ENCODE results near the gene NEURL1B.
"Not testable (repeated sequence)": the region's sequence is repeated elsewhere in the genome, so short reads cannot be mapped to it uniquely, and the experiment has no call there.

The NEURL1B gene

DNA sequence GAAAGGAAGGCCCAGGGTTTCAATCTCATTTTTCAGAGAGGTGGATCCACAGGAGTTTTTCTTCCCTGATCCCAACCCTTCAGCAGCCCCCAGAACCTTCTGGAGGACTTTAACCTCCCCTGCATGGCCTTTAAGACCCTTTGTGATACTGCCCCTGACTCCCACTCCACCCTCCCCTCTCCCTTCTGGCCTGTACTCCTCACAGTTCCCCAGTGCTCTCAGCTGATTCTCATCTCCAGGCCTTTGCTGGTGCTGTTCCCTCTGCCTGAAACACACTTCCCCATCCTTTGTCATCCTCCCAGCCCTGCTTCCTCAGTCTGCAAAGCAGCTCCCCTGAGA, 18.5 kb downstream of the NEURL1B start:
- DNase-seq: no peak

DNA sequence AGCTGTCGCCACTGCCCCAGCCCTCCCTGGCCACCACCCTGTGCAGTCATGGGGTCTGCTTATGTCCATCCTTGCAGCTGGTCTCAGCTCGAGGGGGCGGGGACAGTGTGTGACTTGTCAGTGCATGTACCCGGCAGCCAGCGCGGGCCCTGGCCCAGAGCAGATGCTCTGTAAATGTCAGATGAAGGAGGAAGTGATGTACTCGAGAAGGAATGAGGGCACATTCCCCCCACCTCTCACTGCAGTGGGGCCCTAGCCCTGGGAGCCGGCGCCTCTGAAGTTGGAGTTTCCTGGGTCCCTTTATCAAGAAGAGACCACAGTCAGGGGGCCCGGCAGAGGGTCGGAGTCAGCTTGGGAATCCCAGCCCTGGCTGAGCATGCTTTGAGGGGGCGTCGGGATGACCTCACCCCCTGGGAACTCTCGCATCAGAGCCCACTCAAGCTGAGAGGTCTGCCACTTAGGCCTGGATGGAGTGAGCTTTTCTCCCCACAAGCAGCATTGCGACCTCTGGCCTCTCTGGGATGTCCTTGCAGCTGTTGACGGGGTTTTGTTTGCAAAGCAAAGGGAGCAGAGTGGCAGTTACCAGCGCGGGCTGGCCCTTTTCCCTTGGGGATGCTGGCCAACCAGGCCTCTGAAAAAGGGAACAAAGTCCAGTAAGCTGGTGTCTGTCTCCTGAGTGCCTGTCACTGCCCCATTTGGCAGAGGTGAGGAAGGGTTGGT, 19.0 kb downstream of the NEURL1B start:
- no peak for DNase-seq

DNA sequence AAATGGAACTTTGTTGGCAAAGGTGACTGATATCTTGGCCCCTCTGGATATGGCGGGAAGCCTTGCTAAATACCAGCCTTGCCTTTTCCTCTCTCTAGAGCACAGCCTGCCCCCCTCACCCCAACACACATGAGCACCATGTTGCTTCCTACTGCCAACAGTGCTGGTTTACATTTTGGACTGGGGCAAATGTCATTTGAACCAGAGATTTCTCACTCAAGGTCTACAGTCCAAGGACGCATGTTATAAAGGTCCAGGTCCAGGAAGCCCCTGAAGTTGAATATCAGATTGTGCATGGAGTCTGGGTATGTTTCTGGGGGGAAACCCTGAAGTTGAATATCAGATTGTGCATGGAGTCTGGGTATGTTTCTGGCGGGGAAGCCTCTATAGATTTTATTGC, 19.9 kb downstream of the NEURL1B start:
- no peak for DNase-seq

DNA sequence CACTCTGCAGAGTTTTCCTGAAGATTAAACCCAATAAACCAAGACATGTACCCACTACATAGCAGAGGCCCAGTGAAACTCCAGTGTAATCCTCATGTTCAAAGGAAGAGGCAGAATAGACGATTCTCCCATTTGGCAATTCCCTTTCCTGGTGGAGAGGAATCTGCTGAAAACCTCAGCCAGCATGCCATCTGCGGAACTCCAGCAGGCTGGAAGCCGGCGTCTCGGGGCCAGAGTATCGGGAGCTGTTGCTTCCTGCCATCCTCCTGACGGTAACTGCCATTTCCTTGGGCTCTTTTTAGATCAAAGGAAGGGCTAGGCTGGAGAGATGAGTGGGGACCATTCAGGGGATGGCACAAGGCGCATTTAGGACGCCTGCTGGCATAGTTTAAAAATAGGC, 20.5 kb downstream of the NEURL1B start:
- no peak for DNase-seq

DNA sequence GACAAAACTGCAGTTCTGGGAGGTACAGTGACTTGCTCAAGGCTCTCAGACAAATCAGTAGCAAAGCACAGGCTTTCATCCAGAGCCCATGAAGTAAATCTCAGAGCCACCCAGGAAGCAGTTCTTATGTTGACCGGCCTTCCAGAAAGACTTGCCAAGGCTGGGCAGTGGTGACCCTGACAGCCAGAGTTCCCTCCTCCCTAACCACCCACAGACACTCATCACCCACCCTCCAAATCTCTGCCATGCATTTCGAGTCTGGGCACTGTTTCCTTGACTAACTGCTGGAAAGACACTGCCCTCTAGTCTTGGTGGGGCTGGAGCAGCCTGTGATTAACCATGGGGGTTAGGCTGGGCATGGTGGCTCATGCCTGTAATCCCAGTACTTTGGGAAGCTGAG, 21.5 kb downstream of the NEURL1B start:
- DNase-seq: no peak

DNA sequence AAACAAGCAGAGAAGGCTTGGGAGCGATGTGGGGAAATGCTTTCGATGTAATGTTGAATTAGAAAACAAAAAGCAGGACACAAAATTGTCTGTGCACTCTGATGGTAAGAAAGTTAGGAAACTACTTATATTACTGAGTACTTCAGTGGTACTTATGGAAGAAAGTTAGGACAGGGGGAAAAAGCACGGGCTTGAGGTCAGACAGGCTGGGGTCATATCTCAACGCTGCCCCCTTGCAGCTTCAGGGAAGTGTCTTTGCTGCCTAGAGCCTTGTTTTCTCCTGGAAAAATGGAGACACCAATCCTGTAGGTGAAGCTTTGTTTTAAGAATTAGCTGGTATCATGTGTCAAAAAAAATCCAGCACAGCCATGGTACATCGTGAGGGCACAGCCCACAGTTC, 23.0 kb downstream of the NEURL1B start:
- no peak for DNase-seq

DNA sequence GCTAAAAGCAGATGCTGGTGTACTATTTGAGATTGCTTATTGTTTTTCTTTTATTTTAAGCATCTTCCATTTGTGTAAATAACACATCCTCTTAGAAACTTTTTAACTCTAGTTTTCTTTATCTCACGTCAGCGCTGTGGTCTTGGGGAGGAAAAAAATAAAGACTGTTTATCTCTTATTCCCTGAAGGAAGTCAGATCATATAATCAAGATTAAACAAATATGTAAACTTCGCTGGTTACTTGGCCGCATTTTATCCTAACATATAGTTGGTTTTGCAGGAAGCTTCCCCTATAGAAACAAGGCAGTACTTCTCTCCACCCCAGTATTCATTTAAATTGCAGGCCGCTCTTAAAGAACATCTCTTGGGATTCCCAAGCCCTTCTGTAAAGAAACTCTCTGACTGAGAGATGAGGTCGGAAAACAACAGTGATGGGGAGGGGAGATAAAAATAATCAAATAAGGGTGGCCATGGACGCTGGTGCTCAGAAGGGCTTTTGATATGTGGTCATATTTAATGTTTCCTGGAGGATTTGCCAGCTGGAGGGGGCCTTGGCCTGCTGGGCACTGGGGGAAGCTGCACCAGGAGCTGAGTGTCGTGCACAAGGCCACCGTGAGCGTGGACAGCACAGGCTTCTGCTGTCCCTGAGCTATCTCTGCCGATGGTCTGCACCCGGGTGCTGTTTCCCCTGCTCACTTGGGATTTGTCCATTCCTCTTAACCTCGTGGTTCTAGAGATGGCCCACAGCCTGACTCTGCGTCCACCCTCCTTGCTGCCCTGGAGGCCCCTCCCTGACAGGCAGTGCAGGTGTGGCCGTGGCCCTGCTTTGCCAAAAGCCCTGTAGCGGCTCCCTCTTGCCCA, 23.8 kb downstream of the NEURL1B start:
- DNase-seq: no peak

DNA sequence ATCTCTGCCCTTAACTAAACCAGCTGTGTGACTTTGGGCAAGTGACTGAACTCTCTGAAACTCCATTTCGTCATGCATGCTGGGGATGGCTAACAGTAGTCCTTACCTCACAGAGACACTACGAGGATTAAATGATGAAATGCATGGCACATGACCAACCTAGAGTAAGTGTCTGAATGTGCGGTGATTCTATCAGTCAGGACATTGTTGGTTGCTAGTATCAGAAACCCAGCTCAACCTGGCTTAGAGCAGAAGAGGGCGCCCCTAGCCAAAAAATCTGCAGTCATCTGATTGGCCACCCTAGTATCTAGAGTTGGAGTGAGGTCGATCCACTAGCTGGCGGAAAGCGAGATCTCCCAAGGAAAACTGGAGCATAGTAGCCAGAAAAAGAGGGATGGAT, 25.2 kb downstream of the NEURL1B start:
- DNase-seq: no peak

DNA sequence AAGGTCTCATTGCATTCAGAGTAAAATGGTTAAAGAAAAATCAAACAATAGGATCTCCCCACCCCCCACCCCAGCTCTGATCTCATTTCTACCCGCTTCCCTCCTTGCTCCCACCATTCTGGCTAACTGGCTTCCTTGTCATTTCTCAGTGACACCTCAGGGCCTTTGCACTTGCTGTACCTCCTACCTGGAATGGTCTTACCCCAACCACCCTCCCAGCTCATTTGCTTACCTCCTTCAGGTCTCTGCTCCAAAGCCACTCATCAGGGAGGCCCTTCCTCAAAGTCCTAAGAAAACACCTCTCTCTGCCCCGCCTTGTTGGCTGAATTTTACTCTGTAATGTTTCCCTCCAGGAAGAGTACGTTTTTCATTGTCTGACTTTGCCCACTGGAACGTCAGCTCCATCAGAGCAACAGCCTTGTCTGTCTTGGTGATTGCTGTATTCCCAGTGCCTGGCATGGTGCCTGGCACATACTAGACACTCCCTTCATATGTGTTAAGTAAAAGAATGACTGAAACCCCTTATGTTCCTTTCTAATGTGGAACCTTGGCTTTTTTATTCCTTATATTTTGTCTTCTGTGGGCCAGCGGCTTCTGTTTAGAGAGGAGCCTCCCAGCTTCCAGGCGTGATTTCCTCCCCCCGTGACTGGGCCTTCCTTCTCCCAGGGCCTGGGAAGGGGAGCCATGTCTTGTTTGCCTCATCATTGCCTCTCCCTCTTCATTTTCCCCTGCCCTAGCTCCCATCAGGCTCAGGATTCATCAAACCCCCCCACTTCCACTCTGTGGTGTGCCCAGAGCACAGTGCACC, 26.9 kb downstream of the NEURL1B start:
- no peak for DNase-seq

DNA sequence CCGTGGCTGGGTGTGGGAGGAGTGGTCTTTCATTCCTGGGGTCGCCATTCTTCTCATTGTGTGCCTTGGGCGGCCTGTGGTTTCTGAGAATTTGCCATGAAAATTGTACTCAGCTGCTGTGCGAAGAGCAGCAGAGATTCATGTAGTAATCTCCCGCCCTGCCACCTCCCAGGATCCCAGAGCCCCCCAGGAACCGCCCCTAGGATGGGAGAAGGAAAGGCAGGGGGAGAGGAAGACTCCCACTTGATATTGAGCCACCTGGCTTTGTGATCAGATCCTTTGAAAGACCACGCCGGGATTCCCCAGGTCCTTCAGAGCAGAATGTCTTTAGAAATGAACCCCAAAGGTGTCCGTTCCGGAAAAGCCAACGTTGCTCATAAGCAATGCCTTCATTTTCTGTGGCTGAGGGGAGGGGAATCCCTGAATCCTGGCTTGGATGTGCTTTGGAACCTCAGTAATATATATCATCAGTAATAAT, 27.6 kb downstream of the NEURL1B start:
- DNase-seq: no peak

DNA sequence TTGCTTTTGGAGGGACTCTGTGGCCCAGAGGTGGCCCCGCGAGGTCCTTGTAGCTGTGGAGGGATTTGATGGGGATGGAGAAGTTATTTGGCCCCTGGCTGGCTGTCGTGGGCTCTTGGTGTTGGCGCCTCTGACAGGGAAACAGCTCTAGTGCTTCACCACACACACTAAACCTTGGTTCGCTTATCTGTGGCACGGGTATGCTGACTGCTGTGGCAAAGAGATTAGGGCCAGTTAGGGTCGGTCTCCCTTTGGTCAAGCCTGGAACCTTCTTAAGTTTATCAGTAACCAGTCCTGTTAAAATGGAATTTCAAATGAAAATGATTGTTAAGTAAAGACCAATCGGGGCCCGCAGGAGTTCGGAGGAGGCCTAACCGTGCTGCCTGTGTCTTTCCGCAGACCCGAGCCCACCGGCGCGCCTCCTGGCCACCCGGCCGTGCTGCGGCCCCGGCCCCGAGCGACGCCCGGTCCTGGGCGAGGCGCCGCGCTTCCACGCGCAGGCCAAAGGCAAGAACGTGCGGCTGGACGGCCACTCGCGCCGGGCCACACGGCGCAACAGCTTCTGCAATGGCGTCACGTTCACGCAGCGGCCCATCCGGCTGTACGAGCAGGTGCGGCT, 28.4 kb downstream of the NEURL1B start:
- DNase-seq: no peak

DNA sequence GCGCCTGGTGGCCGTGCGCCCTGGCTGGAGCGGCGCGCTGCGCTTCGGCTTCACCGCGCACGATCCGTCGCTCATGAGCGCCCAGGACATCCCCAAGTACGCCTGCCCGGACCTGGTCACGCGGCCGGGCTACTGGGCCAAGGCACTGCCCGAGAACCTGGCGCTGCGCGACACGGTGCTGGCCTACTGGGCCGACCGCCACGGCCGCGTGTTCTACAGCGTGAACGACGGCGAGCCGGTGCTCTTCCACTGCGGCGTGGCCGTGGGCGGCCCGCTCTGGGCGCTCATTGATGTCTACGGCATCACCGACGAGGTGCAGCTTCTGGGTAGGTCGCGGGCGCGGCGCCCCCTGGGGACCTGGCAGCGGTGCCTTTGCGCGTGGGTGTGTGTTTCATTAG, 28.9 kb downstream of the NEURL1B start:
- no peak for DNase-seq

DNA sequence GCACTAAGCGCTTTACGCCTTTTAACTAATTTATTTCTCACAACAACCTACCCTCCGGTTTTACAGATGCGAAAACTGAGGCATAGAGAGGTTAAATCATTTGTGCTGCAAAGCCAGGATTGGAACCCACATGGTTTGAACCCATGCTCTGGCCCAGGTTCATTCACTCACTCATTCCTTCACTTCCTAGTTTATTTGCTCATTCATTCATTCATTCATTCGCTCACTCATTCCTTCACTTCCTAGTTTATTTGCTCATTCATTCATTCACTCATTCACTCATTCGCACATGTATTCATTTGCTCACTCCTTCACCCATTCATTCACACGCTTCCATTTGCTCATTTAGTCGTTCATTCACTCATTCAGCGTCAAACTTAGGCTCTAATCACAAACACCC, 29.4 kb downstream of the NEURL1B start:
- no peak for DNase-seq

DNA sequence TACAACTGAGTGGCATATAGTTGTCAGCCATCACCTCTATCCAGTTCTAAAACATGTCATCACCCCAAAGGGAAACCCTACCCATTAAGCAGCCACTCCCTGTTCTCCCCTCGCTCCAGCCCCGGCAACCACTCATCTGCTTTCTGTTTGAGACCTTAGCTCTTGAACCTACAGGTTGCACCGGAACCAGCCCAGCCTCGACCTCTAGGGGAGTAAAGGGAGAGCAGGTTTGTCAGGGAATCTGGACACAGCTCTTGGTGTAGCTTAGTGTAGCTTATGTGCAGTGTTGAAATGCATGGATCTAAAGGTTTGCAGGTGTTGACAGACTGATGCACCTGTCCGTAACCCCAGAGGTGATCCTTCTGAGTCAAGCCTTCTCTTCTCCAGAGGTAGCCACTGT, 30.0 kb downstream of the NEURL1B start:
- DNase-seq: no peak

DNA sequence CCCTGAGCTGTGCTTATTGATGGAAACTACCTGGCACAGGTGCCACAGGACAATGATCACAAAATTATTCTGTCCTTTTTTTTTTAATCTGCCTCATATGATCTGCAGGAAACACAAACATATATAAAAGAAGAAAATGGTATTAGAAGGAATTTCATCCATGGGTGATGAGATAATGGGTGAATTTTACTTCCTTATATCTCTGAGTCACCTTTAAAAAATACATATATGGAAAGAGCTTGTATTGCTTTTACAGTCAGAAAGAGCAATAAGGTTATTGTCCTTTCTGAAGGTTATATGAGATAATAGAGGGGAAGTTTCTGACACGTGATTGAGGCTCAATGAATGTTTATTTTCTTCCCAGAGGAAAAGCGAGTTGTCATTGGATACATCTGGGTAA, 31.6 kb downstream of the NEURL1B start:
- no peak for DNase-seq

DNA sequence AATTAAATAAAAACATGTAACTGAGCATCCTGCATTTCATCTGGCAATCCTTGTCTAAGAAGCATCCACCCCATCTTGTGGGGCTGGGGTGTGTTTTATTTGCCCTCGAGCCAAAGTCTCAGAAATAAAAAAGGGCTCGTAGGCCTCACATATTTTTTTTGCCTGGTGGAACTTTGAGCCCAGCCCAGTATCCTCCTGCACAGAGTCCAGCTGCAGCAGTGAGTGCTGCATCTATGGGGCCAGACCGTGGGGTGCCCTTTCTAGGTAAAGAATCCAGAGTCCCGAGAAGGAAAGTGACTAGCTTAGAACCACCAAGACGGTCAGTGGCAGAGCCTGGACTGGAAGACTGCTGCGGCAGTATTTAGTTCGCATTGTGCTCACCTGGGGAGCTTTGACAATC, 33.1 kb downstream of the NEURL1B start:
- DNase-seq: no peak

DNA sequence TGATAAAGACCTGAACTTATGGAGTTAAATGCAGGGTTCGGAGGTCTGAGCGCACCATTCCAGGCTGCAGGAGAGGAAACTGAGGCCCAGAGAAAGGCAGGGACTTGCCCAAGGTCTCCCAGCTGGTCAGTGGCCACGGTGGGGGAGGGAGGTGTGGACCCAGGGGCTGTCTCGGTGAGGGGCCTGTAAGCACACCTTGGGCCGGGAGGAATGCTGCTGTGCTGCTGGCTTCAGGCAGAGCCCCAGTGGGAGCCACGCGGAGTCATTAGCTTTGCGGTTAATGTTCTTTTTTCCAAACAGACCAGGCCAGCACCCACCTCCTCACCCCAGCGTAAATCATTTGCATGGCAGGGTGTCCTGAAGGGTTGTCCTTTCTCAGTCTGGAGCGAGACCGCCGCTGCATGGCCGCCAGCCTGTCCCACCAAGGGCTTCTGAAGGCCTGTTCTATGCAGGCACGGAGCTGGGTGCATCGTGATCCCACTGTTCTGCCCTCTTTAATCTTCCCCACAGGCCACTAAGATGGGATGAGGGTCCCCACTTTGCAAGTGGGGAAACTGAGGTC, 35.9 kb downstream of the NEURL1B start:
- DNase-seq: no peak

DNA sequence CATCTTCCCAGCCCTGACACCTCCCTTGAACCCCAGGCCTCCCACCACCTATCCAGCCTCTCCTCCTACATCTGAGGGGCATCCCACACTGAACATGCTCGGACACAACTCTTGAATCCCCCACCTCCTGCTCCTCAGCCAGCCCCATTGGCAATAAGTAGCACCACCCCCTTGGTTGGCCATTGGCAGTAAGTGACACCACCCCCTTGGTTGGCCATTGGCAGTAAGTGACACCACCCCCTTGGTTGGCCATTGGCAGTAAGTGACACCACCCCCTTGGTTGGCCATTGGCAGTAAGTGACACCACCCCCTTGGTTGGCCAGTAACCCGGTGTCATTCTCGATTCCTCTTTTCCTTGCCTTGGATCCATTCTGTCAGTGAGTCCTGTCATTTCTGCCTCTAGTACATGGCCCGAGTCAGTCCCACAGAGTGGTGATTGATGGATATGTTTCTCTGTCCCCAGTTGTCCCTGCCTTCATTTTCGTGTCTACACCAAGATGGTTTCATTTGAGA, 37.4 kb downstream of the NEURL1B start:
- not testable (repeated sequence) for DNase-seq

DNA sequence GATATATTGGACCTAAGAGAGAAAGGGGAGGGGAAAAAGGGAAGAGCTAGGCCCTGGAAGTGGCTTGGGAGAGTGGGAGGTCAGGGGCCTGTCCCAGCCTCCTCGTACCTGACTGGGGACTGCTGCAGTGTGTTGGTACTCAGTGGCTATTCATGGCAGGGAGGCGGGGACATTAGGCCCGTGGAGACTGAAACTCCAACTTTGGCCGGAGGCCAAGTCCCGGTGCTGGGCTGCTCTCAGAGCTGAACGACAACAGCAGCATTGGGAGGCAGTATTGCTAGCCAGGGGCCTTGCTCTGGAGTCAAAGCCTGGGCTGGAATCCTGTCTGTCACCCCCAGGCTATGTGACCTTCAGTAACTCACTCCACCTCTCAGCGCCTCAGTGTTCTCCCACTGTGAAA, 37.8 kb downstream of the NEURL1B start:
- DNase-seq: no peak

DNA sequence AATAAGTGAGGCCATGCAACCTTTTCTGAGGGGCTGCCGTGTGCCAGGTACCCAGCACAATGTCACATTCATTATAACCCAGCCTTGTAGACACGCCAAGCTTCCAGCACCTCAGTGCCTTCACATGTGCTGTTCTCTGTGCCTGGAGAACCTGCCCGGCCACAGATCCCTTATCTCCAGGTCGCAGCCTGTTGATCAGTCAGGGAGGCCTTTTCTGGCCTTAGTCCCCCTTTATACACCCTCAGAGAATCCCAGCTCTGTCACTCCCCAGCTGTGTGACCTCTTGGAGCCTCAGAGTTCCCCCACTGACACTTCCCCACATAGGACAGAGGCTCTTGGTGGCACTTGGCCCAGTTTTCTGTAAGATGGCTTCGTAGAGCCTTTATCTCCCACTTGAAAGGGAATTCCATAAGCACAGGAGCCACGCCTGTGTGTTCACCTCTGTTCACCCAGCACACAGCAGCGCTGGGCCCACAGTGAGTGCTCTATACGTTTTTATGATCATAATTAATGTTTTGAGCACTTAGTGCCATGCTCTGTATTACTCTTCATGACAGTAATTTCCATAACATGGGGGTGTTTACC, 38.7 kb downstream of the NEURL1B start:
- DNase-seq: no peak

DNA sequence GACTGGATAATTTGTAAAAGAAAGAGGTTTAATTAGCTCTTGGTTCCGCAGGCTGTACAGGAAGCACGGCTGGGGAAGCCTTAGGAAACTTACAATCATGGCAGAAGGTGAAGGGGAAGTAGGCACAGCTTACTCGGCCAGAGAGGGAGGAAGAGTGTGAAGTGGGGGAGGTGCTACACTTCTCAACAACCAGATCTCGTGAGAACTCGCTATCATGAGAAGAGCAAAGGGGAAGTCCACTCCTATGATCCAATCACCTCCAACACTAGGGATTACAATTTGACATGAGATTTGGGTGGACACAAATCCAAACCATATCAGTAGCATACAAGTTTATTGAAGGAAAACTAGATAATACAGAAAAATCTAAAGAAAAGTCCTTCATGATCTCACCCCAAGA, 39.9 kb downstream of the NEURL1B start:
- DNase-seq: no peak

DNA sequence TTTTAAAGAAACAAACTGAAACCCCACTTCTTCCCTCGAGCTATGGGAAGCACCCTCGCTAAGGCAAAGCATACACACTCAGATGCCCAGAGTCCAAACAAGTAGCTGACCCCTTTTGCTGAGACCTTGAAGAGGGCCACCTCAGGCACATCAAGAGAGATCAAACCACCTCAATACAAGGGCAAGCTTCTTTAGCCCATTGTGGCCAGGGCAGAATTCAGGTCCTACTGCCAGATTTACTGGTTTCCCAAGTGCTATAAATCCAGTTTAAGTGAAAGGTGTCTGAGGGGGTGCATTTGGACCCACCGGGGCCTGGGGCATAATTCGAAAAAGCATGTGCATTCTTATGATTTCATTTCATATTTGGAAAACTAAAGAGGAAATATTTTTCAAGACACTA, 40.4 kb downstream of the NEURL1B start:
- no peak for DNase-seq

Measured in stimulated activated CD4-positive, alpha-beta T cell treated with anti-CD3 and anti-CD28 coated beads, Interleukin-2, amount 100 ng/mL, for 48 hours (primary cell).